ENCODE data around the gene TSPO2.
"Not testable (repeated sequence)": the region's sequence is repeated elsewhere in the genome, so short reads cannot be mapped to it uniquely, and the experiment has no call there.

The TSPO2 gene

GRCh38 chr6:41042226-41043055 is at the start of gene TSPO2:
TSS of gene TSPO2 (plus strand) at chr6:41042467. CDS start at chr6:41042986, 519 bp downstream.
- in situ Hi-C loops (cut with MboI; ENCODE audit: low pct_unique_long_range_greater_than_20kb, low sequenced_read_pairs): no loop called here
- DNase-seq: no peak

GRCh38 chr6:40992746-40993145 is 49.5 kb upstream of the TSPO2 start:
- no peak for DNase-seq
- in situ Hi-C loops (cut with MboI; ENCODE audit: low pct_unique_long_range_greater_than_20kb, low sequenced_read_pairs): no loop called here

GRCh38 chr6:40996591-40997233 is 45.6 kb upstream of the TSPO2 start:
- DNase-seq: no peak
- in situ Hi-C loops (cut with MboI; ENCODE audit: low pct_unique_long_range_greater_than_20kb, low sequenced_read_pairs): no loop called here

- in situ Hi-C loops (cut with MboI; ENCODE audit: low pct_unique_long_range_greater_than_20kb, low sequenced_read_pairs): no loop called here
- DNase-seq: no peak
Measured at GRCh38 chr6:40997234-40997957, 44.9 kb upstream of the TSPO2 start.

GRCh38 chr6:40998661-40999060 is 43.6 kb upstream of the TSPO2 start:
- in situ Hi-C loops (cut with MboI; ENCODE audit: low pct_unique_long_range_greater_than_20kb, low sequenced_read_pairs): no loop called here
- DNase-seq: no peak

- in situ Hi-C loops (cut with MboI; ENCODE audit: low pct_unique_long_range_greater_than_20kb, low sequenced_read_pairs): no loop called here
- DNase-seq: peak; percentile 73
Measured at GRCh38 chr6:40999569-40999968, 42.7 kb upstream of the TSPO2 start.

GRCh38 chr6:41000248-41000647 is 42.0 kb upstream of the TSPO2 start:
- in situ Hi-C loops (cut with MboI; ENCODE audit: low pct_unique_long_range_greater_than_20kb, low sequenced_read_pairs): no loop called here

GRCh38 chr6:41002168-41002567 is 40.1 kb upstream of the TSPO2 start:
- in situ Hi-C loops (cut with MboI; ENCODE audit: low pct_unique_long_range_greater_than_20kb, low sequenced_read_pairs): no loop called here
- no peak for DNase-seq

More at GRCh38 chr6:41000248-41000647, 42.0 kb upstream of the TSPO2 start:
- no peak for DNase-seq

- in situ Hi-C loops (cut with MboI; ENCODE audit: low pct_unique_long_range_greater_than_20kb, low sequenced_read_pairs): not testable (repeated sequence)
- peak; percentile 84 for DNase-seq
Measured at GRCh38 chr6:41006217-41006616, 36.0 kb upstream of the TSPO2 start.

GRCh38 chr6:41006980-41007379 is 35.3 kb upstream of the TSPO2 start:
- in situ Hi-C loops (cut with MboI; ENCODE audit: low pct_unique_long_range_greater_than_20kb, low sequenced_read_pairs); DNase-seq: not testable (repeated sequence)

- DNase-seq: no peak
- in situ Hi-C loops (cut with MboI; ENCODE audit: low pct_unique_long_range_greater_than_20kb, low sequenced_read_pairs): no loop called here
Measured at GRCh38 chr6:41008011-41008410, 34.3 kb upstream of the TSPO2 start.

GRCh38 chr6:41009669-41010068 is 32.6 kb upstream of the TSPO2 start:
- DNase-seq: no peak
- in situ Hi-C loops (cut with MboI; ENCODE audit: low pct_unique_long_range_greater_than_20kb, low sequenced_read_pairs): no loop called here

GRCh38 chr6:41011673-41012072 is 30.6 kb upstream of the TSPO2 start:
- no peak for DNase-seq
- in situ Hi-C loops (cut with MboI; ENCODE audit: low pct_unique_long_range_greater_than_20kb, low sequenced_read_pairs): no loop called here

GRCh38 chr6:41013466-41014153 is 28.7 kb upstream of the TSPO2 start:
- no peak for DNase-seq
- in situ Hi-C loops (cut with MboI; ENCODE audit: low pct_unique_long_range_greater_than_20kb, low sequenced_read_pairs): no loop called here

GRCh38 chr6:41014780-41015179 is 27.5 kb upstream of the TSPO2 start:
- in situ Hi-C loops (cut with MboI; ENCODE audit: low pct_unique_long_range_greater_than_20kb, low sequenced_read_pairs): no loop called here
- no peak for DNase-seq

GRCh38 chr6:41015860-41016259 is 26.4 kb upstream of the TSPO2 start:
- in situ Hi-C loops (cut with MboI; ENCODE audit: low pct_unique_long_range_greater_than_20kb, low sequenced_read_pairs); DNase-seq: not testable (repeated sequence)

- in situ Hi-C loops (cut with MboI; ENCODE audit: low pct_unique_long_range_greater_than_20kb, low sequenced_read_pairs): no loop called here
- DNase-seq: no peak
Measured at GRCh38 chr6:41017663-41018062, 24.6 kb upstream of the TSPO2 start.

GRCh38 chr6:41021832-41022231 is 20.4 kb upstream of the TSPO2 start:
- DNase-seq: no peak
- in situ Hi-C loops (cut with MboI; ENCODE audit: low pct_unique_long_range_greater_than_20kb, low sequenced_read_pairs): no loop called here

GRCh38 chr6:41022294-41022693 is 20.0 kb upstream of the TSPO2 start:
- in situ Hi-C loops (cut with MboI; ENCODE audit: low pct_unique_long_range_greater_than_20kb, low sequenced_read_pairs): no loop called here
- no peak for DNase-seq
